Body of pancreas (tissue), 4 donors: ENCODE results near the gene SOX8. TPM values are rescaled to one million over a fixed set of nuclear protein-coding genes. Genes with fewer than 3 reads are reported as not detected.

ENCODE experiments used
- ATAC-seq: fragments of 150-250 bp; one replicate; pipeline ENCODE4 v1.9.1; 2016
- DNase-seq, 4 donors: peaks; one replicate each; pipeline ENCODE4 v3.0.0-alpha.2; 2019
- H3K27ac ChIP-seq, 4 donors: fragments of 200-600 bp; sonication (generic); 1 replicate in 3 of 4; 2 replicates in 1 of 4; pipeline versions ENCODE4 v1.5.1 to v1.6.1; 2016 to 2019; ENCODE audit warnings: mild to moderate bottlenecking in 1 of 4, mixed read lengths in 1 of 4, moderate library complexity in 1 of 4
- H3K27me3 ChIP-seq, 2 donors: fragments of 200-600 bp; sonication (generic); one replicate each; pipeline ENCODE4 v1.6.0; 2016; ENCODE audit warnings: mild to moderate bottlenecking in 1 of 2
- H3K36me3 ChIP-seq, 2 donors: fragments of 200-600 bp; sonication (generic); replicated peaks in 1 of 2; 2 replicates each; pipeline ENCODE4 v1.5.1; 2016; ENCODE audit warnings: low read depth in 2 of 2; ENCODE audit not compliant: insufficient read depth in 1 of 2
- H3K4me1 ChIP-seq: fragments of 200-600 bp; sonication (generic); one replicate; pipeline ENCODE4 v1.6.0; 2016
- H3K4me3 ChIP-seq, 2 donors: fragments of 200-600 bp; sonication (generic); 1 replicate in 1 of 2; 2 replicates in 1 of 2; pipeline ENCODE4 v1.5.1; 2016 to 2019
- H3K9me3 ChIP-seq, 3 donors: fragments of 200-600 bp; sonication (generic); 1 replicate in 2 of 3; 2 replicates in 1 of 3; pipeline ENCODE4 v1.5.1; 2016
- POLR2A ChIP-seq, 3 donors: fragments of 450-650 bp; IDR thresholded peaks; one replicate each; pipeline ENCODE4 v1.6.1; 2016; ENCODE audit warnings: antibody characterized with exemption in 3 of 3, mild to moderate bottlenecking in 2 of 3
- WGBS, 2 donors: methylation state at CpG; one replicate each; pipeline ENCODE4 v1.1.5; 2017; 5-methylcytosine and 5-hydroxymethylcytosine counted together
- intact Hi-C: fragments of 100-400 bp; cut with DNase I; formaldehyde crosslinking; loops from one replicate; pipeline ENCODE4 v1.15.1; 2023
- total RNA-seq, 2 donors: library from RNA; depleted of rRNA; stranded (reverse); fragments of >200 nt; gene quantifications; one replicate each; pipeline ENCODE4 v1.1.0, GENCODE V29; 2016
- TF ChIP-seq, protein P1 (sequence below), 7 experiments: fragments of 450-650 bp in 4 of 7; fragments of 200-600 bp in 3 of 7; sonication (generic) in 3 of 7; IDR thresholded peaks; one replicate each; pipeline ENCODE4 v1.5.1; 2016 to 2019; ENCODE audit warnings: antibody characterized with exemption in 7 of 7

SOX8 gene
- total RNA-seq, 2 donors from 2014 or later = 2.6 to 3.3 TPM

DNA sequence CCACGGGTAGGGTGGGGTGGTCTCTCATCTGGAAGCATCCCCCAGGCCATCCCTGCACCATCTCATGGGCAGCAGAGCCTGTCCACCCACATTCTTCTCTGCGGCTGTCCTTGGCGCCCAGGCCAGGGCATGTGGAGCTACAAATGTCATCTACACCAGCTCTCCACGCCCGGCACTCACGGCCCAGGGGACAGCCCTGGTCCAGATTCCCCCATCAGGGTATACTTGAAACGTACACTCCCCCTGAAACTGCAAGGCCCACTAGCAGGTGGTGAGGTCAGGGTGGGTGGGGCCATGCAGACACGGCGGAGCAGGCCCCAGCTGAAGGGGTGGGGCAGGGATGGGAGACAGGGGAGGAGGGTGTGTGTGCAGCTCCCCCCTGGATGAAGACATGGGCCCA lies 3.2 kb upstream of the SOX8 start:
- intact Hi-C loops = no loop called here
- peaks cover 0 to 11% of the 10 kb centered on the region in 2 donors for H3K27me3 ChIP-seq
- TF ChIP-seq, protein P1, sequence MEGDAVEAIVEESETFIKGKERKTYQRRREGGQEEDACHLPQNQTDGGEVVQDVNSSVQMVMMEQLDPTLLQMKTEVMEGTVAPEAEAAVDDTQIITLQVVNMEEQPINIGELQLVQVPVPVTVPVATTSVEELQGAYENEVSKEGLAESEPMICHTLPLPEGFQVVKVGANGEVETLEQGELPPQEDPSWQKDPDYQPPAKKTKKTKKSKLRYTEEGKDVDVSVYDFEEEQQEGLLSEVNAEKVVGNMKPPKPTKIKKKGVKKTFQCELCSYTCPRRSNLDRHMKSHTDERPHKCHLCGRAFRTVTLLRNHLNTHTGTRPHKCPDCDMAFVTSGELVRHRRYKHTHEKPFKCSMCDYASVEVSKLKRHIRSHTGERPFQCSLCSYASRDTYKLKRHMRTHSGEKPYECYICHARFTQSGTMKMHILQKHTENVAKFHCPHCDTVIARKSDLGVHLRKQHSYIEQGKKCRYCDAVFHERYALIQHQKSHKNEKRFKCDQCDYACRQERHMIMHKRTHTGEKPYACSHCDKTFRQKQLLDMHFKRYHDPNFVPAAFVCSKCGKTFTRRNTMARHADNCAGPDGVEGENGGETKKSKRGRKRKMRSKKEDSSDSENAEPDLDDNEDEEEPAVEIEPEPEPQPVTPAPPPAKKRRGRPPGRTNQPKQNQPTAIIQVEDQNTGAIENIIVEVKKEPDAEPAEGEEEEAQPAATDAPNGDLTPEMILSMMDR (IDR thresholded peaks at IDR 0.05) = no peak
- no peak for TF ChIP-seq POLR2A (IDR thresholded peaks at IDR 0.05)
- ATAC-seq (no peak), DNase-seq (no peak)
- H3K27ac ChIP-seq = peak overlapping the region in 3 of 4 donors; percentile 68 to 84 (median 82)
- WGBS, 2 donors = 54 to 63% methylated on average over 1 to 9 of the region's 9 CpGs
- H3K9me3 ChIP-seq = no peaks in the 10 kb centered on the region
- H3K4me1 ChIP-seq = peaks cover 79% of the 10 kb centered on the region
- H3K4me3 ChIP-seq = no peak overlapping the region
- H3K36me3 ChIP-seq = no peaks in the 10 kb centered on the region

DNA sequence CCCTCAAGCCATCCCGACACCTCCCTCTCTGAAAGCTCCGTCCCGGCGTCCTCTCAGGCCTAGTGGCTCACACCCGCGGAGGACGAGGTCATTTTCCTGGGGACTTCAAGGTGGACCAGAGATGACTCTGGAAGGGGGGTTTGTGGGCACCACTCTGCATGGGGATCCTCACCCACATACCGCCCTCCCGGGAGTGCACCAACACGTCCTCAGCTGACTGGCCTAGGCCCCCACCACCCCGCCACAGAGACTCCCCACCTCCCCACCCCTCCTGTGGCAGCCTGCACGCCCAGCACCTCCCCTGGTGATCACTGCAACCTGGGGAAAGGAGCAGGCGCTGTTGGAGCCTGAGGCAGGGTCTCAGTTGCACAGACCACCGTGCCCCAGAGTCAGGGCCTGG lies 2.4 kb upstream of the SOX8 start:
- TF ChIP-seq, protein P1 (IDR thresholded peaks at IDR 0.05) = no peak
- no peak for TF ChIP-seq POLR2A (IDR thresholded peaks at IDR 0.05)
- no peak overlapping the region for H3K27ac ChIP-seq
- ATAC-seq (no peak), DNase-seq (no peak)
- peaks cover 73% of the 10 kb centered on the region for H3K4me1 ChIP-seq
- WGBS, 2 donors = 80 to 91% methylated on average over 1 to 11 of the region's 14 CpGs
- intact Hi-C loops = no loop called here
- peaks cover 0 to 11% of the 10 kb centered on the region in 2 donors for H3K27me3 ChIP-seq
- no peaks in the 10 kb centered on the region for H3K36me3 ChIP-seq
- no peak overlapping the region for H3K4me3 ChIP-seq
- no peaks in the 10 kb centered on the region for H3K9me3 ChIP-seq

DNA sequence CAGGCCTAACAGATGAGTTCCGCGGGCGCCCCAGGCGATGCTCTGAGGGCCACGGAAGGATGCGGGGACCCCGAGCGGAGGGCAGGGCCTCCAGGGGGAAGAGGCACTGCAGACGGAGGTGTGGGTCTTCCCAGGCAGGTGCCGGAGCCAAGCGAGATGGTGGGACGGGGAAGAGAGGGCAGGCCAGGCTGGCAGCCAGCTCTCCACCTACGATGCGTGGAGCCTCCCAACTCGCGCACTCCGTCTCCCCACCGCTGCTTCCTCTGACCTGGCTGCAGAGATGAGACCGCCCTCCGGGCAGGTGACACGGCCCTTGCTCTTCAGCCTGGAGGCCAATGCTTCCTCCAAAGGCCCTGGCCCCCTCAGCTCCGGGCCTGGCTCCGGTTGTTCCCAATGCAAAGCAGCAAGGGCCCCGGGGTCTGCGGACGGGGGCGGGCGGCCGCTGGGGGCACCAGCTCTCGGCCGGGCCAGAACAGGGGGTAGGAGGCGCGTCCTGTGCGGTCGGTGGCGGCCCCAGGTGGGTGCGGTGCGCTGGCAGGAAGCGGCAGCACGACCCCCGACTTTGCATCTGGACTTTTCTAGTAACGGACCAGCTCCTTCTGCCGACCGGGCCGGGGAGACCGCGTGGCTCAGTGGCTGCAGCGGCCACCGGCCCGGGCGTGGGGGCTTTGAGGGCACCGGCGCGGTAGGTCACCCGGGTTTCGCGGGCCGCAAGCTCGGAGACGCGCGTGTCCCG lies 1.5 kb upstream of the SOX8 start:
- Histone ChIP-seq H3K27me3 (peaks cover 0 to 11% of the 10 kb centered on the region in 2 donors), H3K9me3 (no peaks in the 10 kb centered on the region), H3K36me3 (no peaks in the 10 kb centered on the region), H3K4me3 (no peak overlapping the region), H3K27ac (no peak overlapping the region), H3K4me1 (peaks cover 64% of the 10 kb centered on the region)
- TF ChIP-seq POLR2A (IDR thresholded peaks at IDR 0.05) = no peak
- TF ChIP-seq, protein P1 (IDR thresholded peaks at IDR 0.05) = no peak
- intact Hi-C loops = no loop called here
- ATAC-seq (no peak), DNase-seq (no peak)
- whole genome bisulfite sequencing, 2 donors = 45 to 90% methylated on average over 9 to 54 of the region's 63 CpGs

DNA sequence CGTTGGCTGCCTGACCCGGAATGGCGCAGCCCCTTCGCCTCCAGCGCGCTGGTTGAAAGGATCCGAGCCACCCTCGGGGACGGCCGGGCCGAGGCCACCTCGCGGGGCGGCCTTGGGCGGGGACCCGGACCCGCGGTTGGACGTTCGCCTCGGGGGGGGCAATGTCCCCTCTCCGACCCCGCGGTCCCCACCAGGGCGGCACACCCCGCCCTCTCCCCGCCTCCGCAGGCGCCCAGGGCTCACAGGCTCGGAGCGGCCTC lies 1.0 kb upstream of the SOX8 start:
- intact Hi-C loops = no loop called here
- DNase-seq = no peak

More for the DNA sequence above, 1.0 kb upstream of the SOX8 start:
- Histone ChIP-seq H3K27ac (no peak overlapping the region), H3K36me3 (no peaks in the 10 kb centered on the region), H3K4me3 (no peak overlapping the region), H3K4me1 (peaks cover 59% of the 10 kb centered on the region), H3K27me3 (peaks cover 0 to 11% of the 10 kb centered on the region in 2 donors), H3K9me3 (no peaks in the 10 kb centered on the region)
- WGBS, 2 donors = 2% methylated on average over 31 of the region's 31 CpGs; no CpG with 5 or more reads in 1 of the 2 donors
- no peak for TF ChIP-seq POLR2A (IDR thresholded peaks at IDR 0.05)
- TF ChIP-seq, protein P1 (IDR thresholded peaks at IDR 0.05) = no peak
- no peak for ATAC-seq
